Iris pigment epithelial cell (primary cell): Measurements from ENCODE around the gene ZNF540.
"Not testable (repeated sequence)": the region's sequence is repeated elsewhere in the genome, so short reads cannot be mapped to it uniquely, and the experiment has no call there.

Source experiments
- DNase-seq: peaks from one replicate; pipeline ENCODE4 v3.0.0-alpha.2; 2011; ENCODE audit warnings: low read depth

Gene ZNF540

DNA sequence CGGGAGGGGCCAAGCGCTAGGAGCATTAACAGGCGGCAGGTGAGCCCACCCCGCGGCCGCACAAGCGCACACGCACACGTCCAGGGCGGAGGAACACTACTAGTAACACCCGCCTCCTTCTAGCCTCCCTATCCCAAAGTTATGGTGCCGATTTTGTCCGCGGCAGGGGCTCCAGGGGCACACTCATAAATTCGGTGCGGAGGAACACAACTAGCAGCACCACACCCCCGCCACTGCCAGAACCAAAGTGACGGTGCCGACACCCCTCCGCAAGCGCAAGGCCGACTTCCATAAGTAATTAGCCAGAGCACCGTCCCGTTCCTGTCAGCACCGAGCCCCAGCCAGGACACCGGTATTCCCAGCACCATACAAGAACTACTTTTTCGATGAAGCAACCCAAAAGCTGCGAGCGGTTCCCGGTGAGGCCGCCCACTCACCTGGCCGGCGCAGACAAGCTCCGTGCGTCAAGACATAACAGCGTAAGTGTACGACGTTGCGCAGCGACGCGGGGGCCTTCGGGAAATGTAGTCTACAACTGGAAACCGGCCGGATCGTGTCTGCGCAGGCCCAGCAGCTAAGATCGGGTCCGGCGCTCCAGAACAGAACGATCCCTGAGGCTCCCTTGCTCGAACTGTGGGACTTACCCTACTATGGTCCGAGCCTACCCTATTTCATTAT, at the start of gene ZNF540, which contains the start of gene ZNF571:
TSS of gene ZNF540 (plus strand) at position 573 of the 678 bp plus-strand sequence. CDS start 3,572 bp downstream, outside the sequence.
TSS of gene ZNF571 (minus strand) at position 489 of the 678 bp plus-strand sequence. CDS start 8,116 bp downstream, outside the sequence.
- DNase-seq: peak; percentile 98

DNA sequence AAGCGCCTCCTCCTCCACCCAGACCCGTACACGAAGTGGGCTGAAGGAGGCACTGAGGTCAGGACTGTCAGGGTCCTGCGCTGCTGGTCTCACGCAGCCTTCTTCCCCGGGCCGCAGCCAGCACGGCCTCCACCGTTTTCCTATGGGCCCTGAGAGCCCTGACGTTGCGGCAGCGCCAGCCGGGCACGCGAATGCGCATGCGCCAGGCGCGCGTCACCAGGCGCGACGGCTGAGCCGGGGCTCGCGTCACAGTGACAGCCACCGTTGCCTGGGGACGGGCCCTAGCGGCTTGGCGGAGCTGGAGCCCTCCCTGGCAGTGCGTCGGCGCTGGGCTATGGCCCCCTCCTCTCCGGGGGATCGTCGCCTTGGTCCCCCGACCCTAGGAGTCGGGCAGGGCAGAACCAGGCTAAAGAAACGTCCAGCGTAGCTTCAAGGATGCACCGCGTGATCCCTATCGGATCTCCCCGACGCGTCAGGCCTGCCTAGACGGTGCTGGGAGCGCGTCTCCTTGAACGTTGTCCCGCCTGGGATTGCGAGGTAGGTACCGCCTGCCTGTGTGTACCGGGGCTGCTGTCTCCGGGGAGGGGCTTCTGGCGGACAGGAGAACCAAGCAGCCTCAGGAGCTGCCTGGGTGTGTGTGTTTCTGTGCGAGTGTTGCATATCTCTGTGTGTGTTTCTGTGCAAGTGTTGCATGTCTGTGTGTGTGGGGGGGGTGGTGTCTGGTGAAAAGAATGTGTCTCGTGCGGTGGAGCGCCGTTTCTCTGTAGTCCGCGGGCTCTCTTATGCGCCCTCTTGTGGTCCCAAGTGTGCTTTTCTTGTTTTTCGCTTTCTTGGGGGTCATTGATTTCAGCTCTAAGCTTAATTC, 43.3 kb upstream of the ZNF540 start:
- peak; percentile 71 for DNase-seq

DNA sequence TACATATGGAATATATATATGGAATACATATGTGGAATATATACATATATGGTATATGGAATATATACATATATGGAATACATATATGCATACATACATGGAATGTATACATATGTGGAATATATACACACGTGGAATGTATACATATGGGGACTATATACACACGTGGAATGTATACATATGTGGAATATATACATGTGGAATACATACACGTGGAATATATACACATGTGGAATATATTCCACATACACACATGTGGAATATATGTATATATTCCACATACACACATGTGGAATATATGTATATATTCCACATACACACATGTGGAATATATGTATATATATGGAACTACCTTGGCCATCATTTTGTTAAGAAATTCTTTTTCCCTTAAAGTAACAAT, 31.2 kb upstream of the ZNF540 start:
- no peak for DNase-seq

DNA sequence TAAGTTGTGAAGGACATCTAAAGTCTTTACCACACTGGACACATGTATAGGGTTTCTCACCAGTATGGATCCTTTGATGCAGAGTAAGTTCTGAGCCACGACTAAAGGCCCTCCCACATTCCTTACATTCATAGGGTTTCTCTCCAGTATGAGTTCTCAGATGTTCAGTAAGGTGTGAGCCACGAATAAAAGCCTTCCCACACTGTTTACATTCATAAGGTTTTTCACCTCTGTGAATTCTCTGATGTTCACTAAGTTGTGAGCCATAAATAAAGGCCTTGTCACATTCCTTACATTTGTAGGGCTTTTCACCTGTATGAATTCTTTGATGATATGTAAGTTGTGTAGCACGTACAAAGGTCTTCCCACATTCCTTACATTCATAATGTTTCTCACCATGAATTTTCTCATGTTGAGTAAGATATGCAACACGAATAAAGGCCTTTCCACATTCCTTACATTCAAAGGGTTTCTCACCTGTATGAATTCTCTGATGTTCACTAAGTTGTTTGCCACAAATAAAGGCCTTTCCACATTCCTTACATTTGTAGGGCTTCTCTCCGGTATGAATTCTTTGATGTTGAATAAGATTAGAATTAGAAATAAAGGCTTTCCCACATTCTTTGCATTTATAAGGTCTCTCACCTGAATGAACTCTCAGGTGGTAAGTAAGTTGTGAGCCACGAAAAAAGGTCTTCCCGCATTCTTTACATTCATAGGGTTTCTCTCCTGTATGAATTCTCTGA, 29.9 kb upstream of the ZNF540 start:
- DNase-seq: no peak

DNA sequence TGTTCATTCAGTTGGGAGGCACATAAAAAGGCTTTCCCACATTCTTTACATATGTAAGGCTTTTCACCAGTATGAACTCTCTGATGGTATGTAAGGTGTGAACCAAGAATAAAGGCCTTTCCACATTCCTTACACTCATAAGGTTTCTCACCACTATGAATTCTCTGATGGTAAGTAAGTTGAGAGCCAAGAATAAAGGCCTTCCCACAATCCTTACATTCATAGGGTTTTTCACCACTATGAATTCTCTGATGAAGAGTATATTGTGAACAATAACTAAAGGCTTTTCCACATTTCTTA, 29.4 kb upstream of the ZNF540 start:
- no peak for DNase-seq

DNA sequence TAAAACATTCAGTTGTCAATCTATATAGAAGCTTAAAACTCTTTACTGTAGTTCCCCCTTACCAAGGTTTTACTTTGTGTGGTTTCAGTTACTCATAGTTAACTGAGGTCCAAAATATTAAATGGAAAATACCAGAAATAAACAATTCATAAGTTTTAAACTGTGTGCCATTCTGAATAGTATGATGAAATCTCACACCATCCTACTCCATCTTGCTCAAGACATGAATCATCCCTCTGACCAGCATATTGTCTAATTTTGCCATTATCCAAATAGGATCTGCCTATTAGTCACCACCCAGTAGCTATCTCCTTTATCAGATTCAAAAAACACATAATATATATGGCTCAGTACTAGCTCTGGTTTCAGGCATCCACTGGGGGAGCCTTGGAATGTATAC, 22.5 kb upstream of the ZNF540 start:
- DNase-seq: peak; percentile 84

DNA sequence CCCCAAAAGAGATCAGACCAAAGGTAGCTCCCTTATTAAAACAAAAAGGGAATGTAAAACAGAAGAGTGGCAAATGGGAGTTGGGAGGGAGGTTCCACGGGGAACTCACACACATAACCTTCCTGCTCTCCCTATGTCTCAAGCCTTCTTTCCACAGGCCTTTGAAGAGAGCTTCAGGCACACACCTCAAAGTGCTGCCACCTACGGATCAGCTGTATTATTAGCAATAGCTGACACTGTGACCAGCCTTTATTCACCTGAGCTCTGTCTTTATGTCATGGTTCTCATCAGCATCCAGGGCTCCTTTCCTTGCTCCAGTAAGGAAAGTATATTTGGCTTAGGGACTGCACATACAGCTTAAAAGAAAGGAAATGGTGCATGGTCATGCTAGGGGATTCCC, 11.3 kb upstream of the ZNF540 start:
- DNase-seq: no peak

DNA sequence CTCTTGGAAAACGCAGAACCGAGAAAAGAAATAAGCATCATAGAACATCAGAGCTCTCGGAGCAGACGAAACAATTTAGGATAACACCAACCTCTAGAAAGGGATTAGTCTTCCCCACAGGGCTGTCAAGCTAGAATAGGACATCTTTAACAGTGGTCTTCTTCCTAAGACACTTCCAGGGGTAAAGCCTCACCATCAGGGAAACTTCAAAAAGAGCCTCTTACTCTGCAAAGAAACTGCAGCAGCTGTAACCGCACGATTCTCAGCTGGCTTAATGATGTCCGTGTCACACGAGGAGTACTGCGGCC, 726 bp upstream of the ZNF540 start:
- peak; percentile 0 for DNase-seq

DNA sequence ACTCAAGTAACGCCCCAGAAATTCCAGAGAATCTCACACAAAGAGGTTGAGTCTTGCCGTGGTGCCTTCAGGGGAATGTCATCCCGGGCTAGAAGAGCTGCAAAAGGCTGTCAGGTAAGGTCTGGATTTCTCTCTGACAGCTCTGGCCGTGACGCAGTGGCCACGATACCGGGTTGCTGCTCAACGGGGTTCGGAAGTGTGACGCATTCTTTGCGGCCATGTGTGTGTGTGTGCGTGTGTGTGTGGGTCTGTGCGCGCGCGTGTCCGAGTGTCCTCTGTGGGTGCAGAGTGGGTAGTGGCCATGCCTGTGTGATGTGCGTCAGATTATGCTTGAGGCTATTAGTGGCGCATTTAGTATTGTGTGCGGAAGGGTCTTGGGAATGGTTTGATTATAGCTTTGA, 306 bp downstream of the ZNF540 start:
- peak; percentile 74 for DNase-seq

DNA sequence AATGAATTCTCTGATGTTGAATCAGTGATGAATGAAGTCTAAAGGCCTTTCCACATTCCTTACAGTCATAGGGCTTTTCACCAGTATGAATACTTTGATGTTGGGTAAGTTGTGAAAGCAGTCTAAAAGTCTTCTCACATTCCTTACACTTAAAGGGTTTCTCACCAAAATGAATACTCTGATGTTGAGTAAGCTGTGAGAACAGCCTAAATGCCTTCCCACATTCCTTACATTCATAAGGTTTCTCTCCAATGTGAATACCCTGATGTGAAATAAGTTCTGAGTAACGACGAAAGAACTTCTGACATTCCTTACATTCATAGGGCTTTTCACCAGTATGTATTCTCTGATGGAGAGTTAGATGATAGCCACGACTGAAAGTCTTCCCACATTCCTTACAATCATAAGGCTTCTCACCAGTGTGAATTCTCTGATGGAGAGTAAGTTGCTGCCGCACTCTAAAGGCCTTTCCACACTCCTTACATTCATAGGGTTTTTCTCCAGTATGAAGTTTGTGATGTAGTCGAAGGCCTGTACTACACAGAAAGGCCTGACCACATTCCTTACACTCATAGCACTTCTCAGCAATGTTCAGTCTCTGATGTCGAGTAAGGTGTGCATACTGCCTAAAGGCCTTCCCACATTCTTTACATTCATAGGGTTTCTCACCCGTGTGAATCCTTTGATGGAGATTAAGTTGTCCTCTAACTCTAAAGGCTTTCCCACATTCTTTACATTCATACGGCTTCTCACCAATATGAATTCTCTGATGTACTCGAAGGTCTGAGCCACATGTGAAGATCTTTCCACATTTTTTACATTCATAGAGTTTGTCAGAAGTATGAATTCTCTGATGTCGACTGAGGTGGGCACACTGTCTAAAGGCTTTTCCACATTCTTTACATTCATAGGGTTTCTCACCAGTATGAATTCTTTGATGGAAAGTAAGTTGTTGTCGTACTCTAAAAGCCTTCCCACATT, 40.7 kb downstream of the ZNF540 start:
- DNase-seq: no peak

DNA sequence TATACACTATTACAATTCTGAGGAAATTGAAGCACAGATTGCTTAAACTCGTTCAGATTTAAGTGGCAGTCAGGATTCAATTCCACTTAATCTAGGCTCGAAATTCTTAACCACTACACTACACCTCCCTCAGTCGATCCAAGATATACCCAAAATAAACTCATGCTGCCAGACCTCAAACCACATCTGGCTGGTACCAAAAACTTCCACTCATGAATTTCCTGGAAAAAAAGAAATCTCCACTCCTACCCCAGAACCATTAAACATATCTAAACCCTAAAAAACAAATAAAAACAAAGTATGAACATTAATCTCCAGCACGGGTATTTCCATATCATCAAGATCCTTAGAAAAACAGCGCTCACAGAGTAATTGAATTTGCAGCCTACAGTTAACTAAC, 59.4 kb downstream of the ZNF540 start:
- peak; percentile 4 for DNase-seq

DNA sequence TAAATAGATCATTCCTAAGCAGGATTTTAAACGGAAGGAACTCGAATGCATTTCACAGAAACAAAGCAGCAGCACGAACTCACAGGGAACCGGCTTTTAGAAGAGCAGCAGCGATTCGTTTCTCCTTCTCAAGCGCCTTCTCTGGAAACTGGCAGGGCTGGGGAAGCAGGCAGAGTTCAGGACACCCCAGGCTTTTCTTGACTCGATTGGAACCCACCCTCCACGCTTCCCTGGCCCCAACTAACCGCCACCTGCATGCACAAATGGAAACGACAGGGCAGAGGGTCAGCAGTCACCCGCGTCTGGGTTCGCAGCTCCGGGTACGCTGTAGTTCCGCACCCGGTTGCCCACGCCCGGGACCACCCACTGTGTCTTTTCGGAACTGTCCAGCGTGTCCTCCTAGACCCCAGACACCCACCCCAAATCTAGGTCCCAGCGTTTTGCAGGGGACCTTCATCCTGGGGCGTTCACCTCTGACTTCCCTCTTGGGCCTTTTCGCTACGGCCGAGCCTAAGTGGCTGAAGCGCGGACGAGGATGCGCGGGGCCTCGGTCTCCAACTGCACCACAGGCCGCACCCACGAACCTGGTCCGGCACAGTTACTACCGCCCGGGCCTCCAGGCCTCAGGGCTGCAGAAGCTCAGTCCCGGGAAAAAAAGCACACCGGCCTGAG, 60.1 kb downstream of the ZNF540 start:
- peak; percentile 60 for DNase-seq

DNA sequence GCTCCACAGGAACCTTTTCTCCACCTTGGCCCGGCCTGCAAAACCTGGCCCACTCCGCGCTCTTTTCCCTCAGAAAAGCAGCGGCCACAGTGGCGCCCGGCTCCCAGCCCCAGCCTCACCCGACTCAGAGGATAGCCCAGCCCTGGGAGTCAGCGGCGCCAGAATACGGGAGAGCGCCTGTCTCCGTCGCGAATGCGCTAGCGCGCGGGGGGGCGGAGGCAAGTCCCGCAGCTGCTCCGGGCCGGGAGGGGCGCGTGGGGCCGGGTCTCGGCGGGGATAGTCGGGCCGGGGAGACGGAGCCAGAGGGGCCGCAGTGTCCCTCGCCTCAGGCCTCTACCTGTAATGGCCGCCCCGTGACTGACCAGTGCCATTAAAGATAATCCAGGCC, 60.6 kb downstream of the ZNF540 start, which contains the start of gene ZFP30:
TSS of gene ZFP30 (minus strand) at position 165 of the 388 bp plus-strand sequence. CDS start 7,643 bp downstream, outside the sequence.
- DNase-seq: peak; percentile 71

DNA sequence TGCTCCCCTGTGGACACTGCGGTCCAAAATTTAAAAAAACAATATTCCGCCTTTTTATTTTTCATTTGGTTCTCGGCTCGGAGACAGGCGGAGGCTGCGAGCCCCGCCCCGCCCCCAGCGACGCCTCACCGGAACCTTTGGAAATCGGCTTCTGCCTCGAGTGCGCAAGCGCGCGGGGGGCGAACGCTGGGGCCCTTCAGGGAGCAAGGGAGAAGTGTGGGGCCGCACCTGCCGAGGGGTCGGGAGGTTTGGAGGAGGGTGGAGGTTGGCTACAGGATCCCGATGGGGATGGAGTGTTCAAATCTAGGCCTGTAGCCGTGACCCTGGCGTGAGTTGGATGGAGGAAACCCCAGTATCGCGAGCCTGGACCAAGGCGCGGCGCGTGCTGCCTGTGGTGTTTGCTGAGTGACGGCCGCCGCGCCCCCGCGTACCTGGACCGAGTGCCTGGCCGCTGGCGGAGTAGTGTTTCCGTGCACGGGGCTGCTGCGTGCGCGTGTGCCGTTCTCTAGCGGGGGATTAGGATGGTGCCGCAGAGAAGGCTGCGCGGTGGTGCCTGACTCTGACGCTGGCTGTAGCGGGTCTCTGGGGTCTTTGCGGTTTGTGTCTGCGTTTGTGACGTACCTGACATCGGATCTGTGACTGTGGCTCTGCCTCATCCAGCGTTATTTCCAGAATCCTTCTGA, 61.2 kb downstream of the ZNF540 start:
- peak; percentile 82 for DNase-seq

DNA sequence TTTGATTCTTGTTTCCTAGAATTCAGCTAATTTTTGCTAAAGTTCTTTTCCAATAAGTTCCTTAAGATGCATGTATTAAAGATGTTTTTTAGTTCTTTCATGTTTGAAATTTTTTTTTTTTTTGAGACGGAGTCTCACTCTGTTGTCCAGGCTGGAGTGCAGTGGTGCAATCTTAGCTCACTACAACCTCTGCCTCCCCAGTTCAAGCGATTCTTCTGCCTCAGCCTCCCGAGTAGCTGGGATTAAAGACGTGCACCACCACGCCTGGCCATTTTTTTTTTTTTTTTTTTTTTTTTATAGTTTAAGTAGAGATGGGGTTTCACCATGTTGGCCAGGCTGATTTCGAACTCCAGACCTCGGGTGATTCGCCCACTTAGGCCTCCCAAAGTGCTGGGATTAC, 62.5 kb downstream of the ZNF540 start:
- not testable (repeated sequence) for DNase-seq
